HG03025 (cell line): Measurements from ENCODE around the gene C1orf21.
A peak's percentile ranks its signal among the peaks of the same experiment; 100 is the strongest.

Experiments
- ATAC-seq: cut with Tn5 transposase; IDR thresholded peaks from one replicate; pipeline ENCODE4 v1.9.1; 2021; ENCODE audit warnings: mild to moderate bottlenecking, moderate library complexity; ENCODE audit not compliant: unreplicated experiment, low FRiP score

C1orf21 gene

GRCh38 chr1:184479435-184480167 is 92.8 kb downstream of the C1orf21 start:
- no peak for ATAC-seq

GRCh38 chr1:184480736-184481135 is 93.9 kb downstream of the C1orf21 start:
- no peak for ATAC-seq

- ATAC-seq = no peak
Observed at GRCh38 chr1:184482136-184482535, 95.3 kb downstream of the C1orf21 start.

GRCh38 chr1:184483101-184483683 is 96.4 kb downstream of the C1orf21 start:
- no peak for ATAC-seq

GRCh38 chr1:184485751-184486723 is 99.2 kb downstream of the C1orf21 start:
- no peak for ATAC-seq

- no peak for ATAC-seq
Observed at GRCh38 chr1:184486761-184487445, 100.1 kb downstream of the C1orf21 start.

- no peak for ATAC-seq
Observed at GRCh38 chr1:184487531-184488193, 100.8 kb downstream of the C1orf21 start.

GRCh38 chr1:184489908-184490307 is 103.1 kb downstream of the C1orf21 start:
- ATAC-seq = no peak

GRCh38 chr1:184492536-184492935 is 105.7 kb downstream of the C1orf21 start:
- ATAC-seq = no peak

GRCh38 chr1:184493987-184494388 is 107.2 kb downstream of the C1orf21 start:
- ATAC-seq = no peak

GRCh38 chr1:184494929-184495328 is 108.1 kb downstream of the C1orf21 start:
- peak; percentile 81 for ATAC-seq

GRCh38 chr1:184497959-184498723 is 111.3 kb downstream of the C1orf21 start:
- no peak for ATAC-seq

- no peak for ATAC-seq
Observed at GRCh38 chr1:184499616-184500015, 112.8 kb downstream of the C1orf21 start.

GRCh38 chr1:184502161-184502560 is 115.3 kb downstream of the C1orf21 start:
- no peak for ATAC-seq

- no peak for ATAC-seq
Observed at GRCh38 chr1:184503221-184503749, 116.5 kb downstream of the C1orf21 start.

GRCh38 chr1:184504040-184504954 is 117.5 kb downstream of the C1orf21 start:
- no peak for ATAC-seq

GRCh38 chr1:184504955-184505338 is 118.1 kb downstream of the C1orf21 start:
- ATAC-seq = no peak

GRCh38 chr1:184506481-184506880 is 119.7 kb downstream of the C1orf21 start:
- ATAC-seq = no peak
